Measurements from ENCODE around the gene ABCC3.

DNA sequence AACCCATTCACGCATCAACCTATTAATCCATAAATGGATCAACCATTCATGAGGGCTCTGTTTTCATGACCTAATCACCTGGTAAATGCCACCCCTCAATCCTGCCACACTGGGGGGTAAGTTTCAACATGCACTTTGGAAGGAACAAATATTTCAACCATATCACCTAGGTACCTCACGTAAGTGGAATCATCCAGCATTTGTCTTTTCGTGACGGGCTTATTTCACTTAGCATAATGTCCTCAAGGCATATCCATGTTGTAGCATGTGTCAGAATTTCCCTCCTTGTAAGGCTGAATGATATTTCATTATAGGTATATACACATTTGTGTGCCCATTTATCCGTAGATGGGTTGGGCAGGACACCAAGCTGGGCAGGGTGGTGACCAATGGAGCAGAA lies 37.4 kb downstream of the ABCC3 start:
- TF ChIP-seq POLR2AphosphoS5 (IDR thresholded peaks at IDR 0.05; ENCODE audit: insufficient read depth, low read depth, low read length) = no peak
- TF ChIP-seq, protein P1, sequence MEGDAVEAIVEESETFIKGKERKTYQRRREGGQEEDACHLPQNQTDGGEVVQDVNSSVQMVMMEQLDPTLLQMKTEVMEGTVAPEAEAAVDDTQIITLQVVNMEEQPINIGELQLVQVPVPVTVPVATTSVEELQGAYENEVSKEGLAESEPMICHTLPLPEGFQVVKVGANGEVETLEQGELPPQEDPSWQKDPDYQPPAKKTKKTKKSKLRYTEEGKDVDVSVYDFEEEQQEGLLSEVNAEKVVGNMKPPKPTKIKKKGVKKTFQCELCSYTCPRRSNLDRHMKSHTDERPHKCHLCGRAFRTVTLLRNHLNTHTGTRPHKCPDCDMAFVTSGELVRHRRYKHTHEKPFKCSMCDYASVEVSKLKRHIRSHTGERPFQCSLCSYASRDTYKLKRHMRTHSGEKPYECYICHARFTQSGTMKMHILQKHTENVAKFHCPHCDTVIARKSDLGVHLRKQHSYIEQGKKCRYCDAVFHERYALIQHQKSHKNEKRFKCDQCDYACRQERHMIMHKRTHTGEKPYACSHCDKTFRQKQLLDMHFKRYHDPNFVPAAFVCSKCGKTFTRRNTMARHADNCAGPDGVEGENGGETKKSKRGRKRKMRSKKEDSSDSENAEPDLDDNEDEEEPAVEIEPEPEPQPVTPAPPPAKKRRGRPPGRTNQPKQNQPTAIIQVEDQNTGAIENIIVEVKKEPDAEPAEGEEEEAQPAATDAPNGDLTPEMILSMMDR (IDR thresholded peaks at IDR 0.05; ENCODE audit: extremely low read depth in 1 of 2, insufficient read depth in 1 of 2, low read depth in 1 of 2, low read length in 2 of 2) = no peak
- no peak for TF ChIP-seq JUN (IDR thresholded peaks at IDR 0.05; ENCODE audit: borderline replicate concordance, insufficient read depth, insufficient read length, low read depth)
- no peak for TF ChIP-seq EZH2 (IDR thresholded peaks at IDR 0.05; ENCODE audit: borderline replicate concordance, low read depth, low read length, severe bottlenecking)
- no peak for TF ChIP-seq POLR2A (IDR thresholded peaks at IDR 0.05; ENCODE audit: low read depth, low read length)
- TF ChIP-seq FOS (IDR thresholded peaks at IDR 0.05; ENCODE audit: borderline replicate concordance, insufficient read depth, low read length) = no peak
- TF ChIP-seq GATA2 (IDR thresholded peaks at IDR 0.05; ENCODE audit: insufficient read depth, insufficient read length, low read depth, low read length) = no peak

Measured in endothelial cell of umbilical vein (primary cell).